A549 (cell line): ENCODE data around the gene RRM1.

Experiments used
- CBX2 ChIP-seq: fragments of 200-600 bp; sonication (generic); IDR thresholded peaks from 2 replicates; pipeline ENCODE4 v1.6.1; 2016; ENCODE audit warnings: low read depth, mild to moderate bottlenecking, borderline replicate concordance
- CHD2 ChIP-seq: fragments of 150-350 bp; IDR thresholded peaks from 2 replicates; pipeline ENCODE4 v1.6.1; 2014; ENCODE audit warnings: low read length; ENCODE audit not compliant: partially characterized antibody
- JUN ChIP-seq, 2 experiments: fragments of >200 bp; sonication (Bioruptor Twin); formaldehyde crosslinking; IDR thresholded peaks; 2 replicates in 1 of 2; 3 replicates in 1 of 2; pipeline ENCODE4 v1.6.1; 2016 to 2017
- JUNB ChIP-seq: fragments of >200 bp; sonication (Bioruptor Twin); formaldehyde crosslinking; IDR thresholded peaks from 2 replicates; pipeline ENCODE4 v1.6.1; 2016
- KDM1A ChIP-seq: fragments of 200-600 bp; sonication (generic); IDR thresholded peaks from 2 replicates; pipeline ENCODE4 v1.6.1; 2016; ENCODE audit warnings: low read depth, mild to moderate bottlenecking
- POLR2AphosphoS2 ChIP-seq: conservative IDR thresholded peaks from 2 replicates; pipeline ENCODE4 v1.6.1; 2012; ENCODE audit warnings: low read length, improper control_type of control experiment, inconsistent platforms
- RAD21 ChIP-seq, 2 experiments: fragments of >200 bp in 1 of 2; sonication (Bioruptor Twin) in 1 of 2; formaldehyde crosslinking in 1 of 2; IDR thresholded peaks in 1 of 2; conservative IDR thresholded peaks in 1 of 2; 2 replicates in 1 of 2; 3 replicates in 1 of 2; pipeline ENCODE4 v1.6.1; 2012 to 2018; ENCODE audit warnings: inconsistent platforms in 1 of 2
- RFX5 ChIP-seq: fragments of 450-650 bp; IDR thresholded peaks from 2 replicates; pipeline ENCODE4 v1.7.1; 2014; ENCODE audit warnings: antibody characterized with exemption, mild to moderate bottlenecking, moderate library complexity
- TF ChIP-seq, protein P1 (sequence below): fragments of >200 bp; sonication (Bioruptor Twin); formaldehyde crosslinking; IDR thresholded peaks from 3 replicates; pipeline ENCODE4 v1.5.1; 2016
- TF ChIP-seq, protein P2 (sequence below): fragments of 200-600 bp; sonication (generic); IDR thresholded peaks from 2 replicates; pipeline ENCODE4 v1.6.1; 2016; ENCODE audit warnings: antibody characterized with exemption, mild to moderate bottlenecking, moderate library complexity
- TF ChIP-seq, protein P3 (sequence below): fragments of 250-450 bp; sonication (Bioruptor Pico); IDR thresholded peaks from 2 replicates; pipeline ENCODE4 v1.5.0; 2021; ENCODE audit warnings: mild to moderate bottlenecking, moderate library complexity, borderline replicate concordance

DNA sequence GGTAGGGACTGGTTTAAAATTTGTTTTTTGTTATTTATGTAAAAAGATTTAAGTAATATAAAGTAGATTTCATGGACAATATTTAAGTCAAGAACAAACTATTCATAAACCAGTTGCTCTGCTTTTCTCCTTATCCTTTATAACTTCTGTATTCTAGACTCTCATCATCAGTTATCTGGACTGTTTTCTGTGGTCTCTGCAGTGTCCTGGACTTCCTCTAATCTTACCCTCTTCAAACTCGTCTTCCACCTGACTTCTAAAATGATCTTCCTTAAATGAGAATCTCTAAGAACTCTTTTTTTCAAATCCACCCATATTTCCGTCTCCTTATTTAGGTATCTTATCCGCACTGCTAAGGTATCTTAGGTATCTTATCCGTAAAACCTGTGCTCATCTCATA is 8.1 kb downstream of the RRM1 start:
- no peak for TF ChIP-seq POLR2AphosphoS2
- TF ChIP-seq, protein P1, sequence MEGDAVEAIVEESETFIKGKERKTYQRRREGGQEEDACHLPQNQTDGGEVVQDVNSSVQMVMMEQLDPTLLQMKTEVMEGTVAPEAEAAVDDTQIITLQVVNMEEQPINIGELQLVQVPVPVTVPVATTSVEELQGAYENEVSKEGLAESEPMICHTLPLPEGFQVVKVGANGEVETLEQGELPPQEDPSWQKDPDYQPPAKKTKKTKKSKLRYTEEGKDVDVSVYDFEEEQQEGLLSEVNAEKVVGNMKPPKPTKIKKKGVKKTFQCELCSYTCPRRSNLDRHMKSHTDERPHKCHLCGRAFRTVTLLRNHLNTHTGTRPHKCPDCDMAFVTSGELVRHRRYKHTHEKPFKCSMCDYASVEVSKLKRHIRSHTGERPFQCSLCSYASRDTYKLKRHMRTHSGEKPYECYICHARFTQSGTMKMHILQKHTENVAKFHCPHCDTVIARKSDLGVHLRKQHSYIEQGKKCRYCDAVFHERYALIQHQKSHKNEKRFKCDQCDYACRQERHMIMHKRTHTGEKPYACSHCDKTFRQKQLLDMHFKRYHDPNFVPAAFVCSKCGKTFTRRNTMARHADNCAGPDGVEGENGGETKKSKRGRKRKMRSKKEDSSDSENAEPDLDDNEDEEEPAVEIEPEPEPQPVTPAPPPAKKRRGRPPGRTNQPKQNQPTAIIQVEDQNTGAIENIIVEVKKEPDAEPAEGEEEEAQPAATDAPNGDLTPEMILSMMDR, result no peak
- TF ChIP-seq RAD21 (conservative IDR thresholded peaks at IDR 0.05 in 1 of 2, IDR thresholded peaks at IDR 0.05 in 1 of 2), result no peak
- TF ChIP-seq RFX5, result no peak
- no peak for TF ChIP-seq JUN (IDR thresholded peaks at IDR 0.05)
- TF ChIP-seq JUNB, result no peak
- no peak for TF ChIP-seq CHD2
- TF ChIP-seq, protein P2, sequence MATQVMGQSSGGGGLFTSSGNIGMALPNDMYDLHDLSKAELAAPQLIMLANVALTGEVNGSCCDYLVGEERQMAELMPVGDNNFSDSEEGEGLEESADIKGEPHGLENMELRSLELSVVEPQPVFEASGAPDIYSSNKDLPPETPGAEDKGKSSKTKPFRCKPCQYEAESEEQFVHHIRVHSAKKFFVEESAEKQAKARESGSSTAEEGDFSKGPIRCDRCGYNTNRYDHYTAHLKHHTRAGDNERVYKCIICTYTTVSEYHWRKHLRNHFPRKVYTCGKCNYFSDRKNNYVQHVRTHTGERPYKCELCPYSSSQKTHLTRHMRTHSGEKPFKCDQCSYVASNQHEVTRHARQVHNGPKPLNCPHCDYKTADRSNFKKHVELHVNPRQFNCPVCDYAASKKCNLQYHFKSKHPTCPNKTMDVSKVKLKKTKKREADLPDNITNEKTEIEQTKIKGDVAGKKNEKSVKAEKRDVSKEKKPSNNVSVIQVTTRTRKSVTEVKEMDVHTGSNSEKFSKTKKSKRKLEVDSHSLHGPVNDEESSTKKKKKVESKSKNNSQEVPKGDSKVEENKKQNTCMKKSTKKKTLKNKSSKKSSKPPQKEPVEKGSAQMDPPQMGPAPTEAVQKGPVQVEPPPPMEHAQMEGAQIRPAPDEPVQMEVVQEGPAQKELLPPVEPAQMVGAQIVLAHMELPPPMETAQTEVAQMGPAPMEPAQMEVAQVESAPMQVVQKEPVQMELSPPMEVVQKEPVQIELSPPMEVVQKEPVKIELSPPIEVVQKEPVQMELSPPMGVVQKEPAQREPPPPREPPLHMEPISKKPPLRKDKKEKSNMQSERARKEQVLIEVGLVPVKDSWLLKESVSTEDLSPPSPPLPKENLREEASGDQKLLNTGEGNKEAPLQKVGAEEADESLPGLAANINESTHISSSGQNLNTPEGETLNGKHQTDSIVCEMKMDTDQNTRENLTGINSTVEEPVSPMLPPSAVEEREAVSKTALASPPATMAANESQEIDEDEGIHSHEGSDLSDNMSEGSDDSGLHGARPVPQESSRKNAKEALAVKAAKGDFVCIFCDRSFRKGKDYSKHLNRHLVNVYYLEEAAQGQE, result no peak
- TF ChIP-seq KDM1A, result no peak
- TF ChIP-seq, protein P3, sequence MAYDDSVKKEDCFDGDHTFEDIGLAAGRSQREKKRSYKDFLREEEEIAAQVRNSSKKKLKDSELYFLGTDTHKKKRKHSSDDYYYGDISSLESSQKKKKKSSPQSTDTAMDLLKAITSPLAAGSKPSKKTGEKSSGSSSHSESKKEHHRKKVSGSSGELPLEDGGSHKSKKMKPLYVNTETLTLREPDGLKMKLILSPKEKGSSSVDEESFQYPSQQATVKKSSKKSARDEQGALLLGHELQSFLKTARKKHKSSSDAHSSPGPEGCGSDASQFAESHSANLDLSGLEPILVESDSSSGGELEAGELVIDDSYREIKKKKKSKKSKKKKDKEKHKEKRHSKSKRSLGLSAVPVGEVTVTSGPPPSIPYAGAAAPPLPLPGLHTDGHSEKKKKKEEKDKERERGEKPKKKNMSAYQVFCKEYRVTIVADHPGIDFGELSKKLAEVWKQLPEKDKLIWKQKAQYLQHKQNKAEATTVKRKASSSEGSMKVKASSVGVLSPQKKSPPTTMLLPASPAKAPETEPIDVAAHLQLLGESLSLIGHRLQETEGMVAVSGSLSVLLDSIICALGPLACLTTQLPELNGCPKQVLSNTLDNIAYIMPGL (CRISPR knock-in tag), result no peak
- TF ChIP-seq CBX2, result no peak
